Ishikawa (cell line): ENCODE results near the gene PKNOX1.

Experiments used
- FOXM1 ChIP-seq: IDR thresholded peaks from 2 replicates; pipeline ENCODE4 v1.6.1; 2012; ENCODE audit warnings: low read depth, borderline replicate concordance
- TAF1 ChIP-seq: IDR thresholded peaks from 2 replicates; pipeline ENCODE4 v1.6.1; 2012; ENCODE audit warnings: low read depth, mild to moderate bottlenecking
- TEAD4 ChIP-seq: IDR thresholded peaks from 2 replicates; pipeline ENCODE4 v1.6.1; 2012

GRCh38 chr21:42962380-42963007 is 11.9 kb upstream of the PKNOX1 start:
- TF ChIP-seq TAF1: no peak
- TF ChIP-seq TEAD4: no peak
- no peak for TF ChIP-seq FOXM1
